GM12878 (cell line): Measurements from ENCODE around the gene SKIDA1. TPM values are rescaled to one million over a fixed set of nuclear protein-coding genes. Genes with fewer than 3 reads are reported as not detected.

Source experiments
- ATAC-seq: fragments of 200-7000 bp; cut with Tn5 transposase; 3 replicates; pipeline ENCODE4 v1.9.1; 2020; ENCODE audit warnings: mild to moderate bottlenecking, moderate library complexity
- BruUV-seq: library from RNA; stranded (reverse); fragments of 400-500 nt; replicated peaks from 2 replicates; lab custom pipeline; 2021; lab: Mats Ljungman, UMichigan
- CTCF ChIA-PET: fragments of 300-600 bp; sonication (Branson Sonifier 250); formaldehyde crosslinking; extraction: SDS; loops from one replicate; lab custom pipeline; 2021; ENCODE audit warnings: inconsistent platforms; lab: Yijun Ruan, JAX
- POLR2A ChIA-PET: fragments of 350-600 bp; formaldehyde crosslinking; extraction: SDS; loops from one replicate; lab custom pipeline; 2021; ENCODE audit warnings: inconsistent platforms; lab: Charles Lee
- RAD21 ChIA-PET: fragments of 300-600 bp; sonication (Branson Sonifier 250); formaldehyde crosslinking; loops from one replicate; lab custom pipeline; 2023; ENCODE audit warnings: antibody characterized with exemption; ENCODE audit not compliant: unreplicated experiment; lab: Charles Lee
- SMC1A ChIA-PET: fragments of 300-600 bp; sonication (Branson Sonifier 250); formaldehyde crosslinking; loops from one replicate; lab custom pipeline; 2023; ENCODE audit not compliant: unreplicated experiment, uncharacterized antibody; lab: Charles Lee
- DNase-seq: peaks from one replicate; pipeline ENCODE4 v3.0.0-alpha.2; 2011; ENCODE audit warnings: low read depth, low spot score
- FAIRE-seq: peaks from 3 replicates; lab custom pipeline; 2011; peaks lifted over from hg19 to GRCh38; lab: Jason Lieb, UNC
- H2AFZ ChIP-seq: 2 replicates; pipeline ENCODE4 v1.6.0; 2011; ENCODE audit warnings: low read depth, low read length, control low read depth; ENCODE audit not compliant: control insufficient read depth
- H3K27ac ChIP-seq: 2 replicates; pipeline ENCODE4 v1.5.1; 2011; ENCODE audit warnings: control low read depth; ENCODE audit not compliant: control insufficient read depth, insufficient read depth
- H3K27me3 ChIP-seq, 2 experiments: replicated peaks in 1 of 2; 2 replicates each; pipeline versions ENCODE4 v1.6.0 to v1.6.1; 2011; ENCODE audit warnings: low read length in 1 of 2; ENCODE audit not compliant: control insufficient read depth in 2 of 2, insufficient read depth in 2 of 2
- H3K36me3 ChIP-seq, 2 experiments: 2 replicates each; pipeline ENCODE4 v1.5.1; 2011; ENCODE audit warnings: low read length in 1 of 2; ENCODE audit not compliant: control insufficient read depth in 2 of 2, insufficient read depth in 2 of 2
- H3K4me1 ChIP-seq: 2 replicates; pipeline ENCODE4 v1.6.1; 2011; ENCODE audit warnings: mild to moderate bottlenecking, low read length, moderate library complexity, mixed read lengths; ENCODE audit not compliant: control insufficient read depth, insufficient read depth
- H3K4me2 ChIP-seq: 2 replicates; pipeline ENCODE4 v1.6.0; 2011; ENCODE audit warnings: control low read depth; ENCODE audit not compliant: control insufficient read depth, insufficient read depth
- H3K4me3 ChIP-seq: fragments of 200-600 bp; sonication (generic); 2 replicates; pipeline ENCODE4 v1.5.1; 2016
- H3K79me2 ChIP-seq: 2 replicates; pipeline ENCODE4 v1.6.0; 2011; ENCODE audit warnings: low read length; ENCODE audit not compliant: control insufficient read depth, insufficient read depth
- H3K9ac ChIP-seq: 2 replicates; pipeline ENCODE4 v1.8.0; 2011; ENCODE audit warnings: low read length, control low read depth, mixed read lengths; ENCODE audit not compliant: control insufficient read depth, insufficient read depth
- H3K9me3 ChIP-seq: replicated peaks from 3 replicates; pipeline ENCODE4 v1.5.1; 2011; ENCODE audit warnings: mild to moderate bottlenecking, low read length; ENCODE audit not compliant: control insufficient read depth, insufficient read depth
- H4K20me1 ChIP-seq: 2 replicates; pipeline ENCODE4 v1.6.0; 2011; ENCODE audit not compliant: control insufficient read depth, insufficient read depth
- BMI1 ChIP-seq: fragments of 450-650 bp; IDR thresholded peaks from 2 replicates; pipeline ENCODE4 v1.6.1; 2016; ENCODE audit warnings: mild to moderate bottlenecking, moderate library complexity, borderline replicate concordance
- EP300 ChIP-seq, 2 experiments: fragments of 150-350 bp in 1 of 2; IDR thresholded peaks; 2 replicates each; pipeline ENCODE4 v1.6.1; 2011 to 2012; ENCODE audit warnings: low read depth in 2 of 2, low read length in 2 of 2, borderline replicate concordance in 1 of 2, improper control_type of control experiment in 1 of 2, inconsistent platforms in 1 of 2; ENCODE audit not compliant: control insufficient read depth in 1 of 2
- MTA2 ChIP-seq: fragments of 450-650 bp; IDR thresholded peaks from 2 replicates; pipeline ENCODE4 v1.6.1; 2016; ENCODE audit warnings: low read depth, mild to moderate bottlenecking, moderate library complexity
- NFXL1 ChIP-seq: fragments of 450-650 bp; IDR thresholded peaks from 2 replicates; pipeline ENCODE4 v1.6.1; 2017; ENCODE audit warnings: antibody characterized with exemption, mild to moderate bottlenecking, borderline replicate concordance
- NRF1 ChIP-seq: conservative IDR thresholded peaks from 2 replicates; pipeline ENCODE4 v1.6.1; 2011; ENCODE audit warnings: mild to moderate bottlenecking, low read depth, low read length, improper control_type of control experiment
- RAD51 ChIP-seq: fragments of 450-650 bp; IDR thresholded peaks from 2 replicates; pipeline ENCODE4 v1.6.1; 2016; ENCODE audit warnings: moderate library complexity, mild to moderate bottlenecking, inconsistent platforms
- SMARCA5 ChIP-seq: fragments of 450-650 bp; IDR thresholded peaks from 2 replicates; pipeline ENCODE4 v1.6.1; 2017; ENCODE audit warnings: mild to moderate bottlenecking
- SRF ChIP-seq, 2 experiments: IDR thresholded peaks; 2 replicates each; pipeline ENCODE4 v1.6.1; 2011; ENCODE audit warnings: low read depth in 2 of 2, low read length in 2 of 2, mild to moderate bottlenecking in 1 of 2, moderate library complexity in 1 of 2
- TAF1 ChIP-seq: IDR thresholded peaks from 2 replicates; pipeline ENCODE4 v1.6.1; 2011; ENCODE audit warnings: mild to moderate bottlenecking, low read depth, low read length, borderline replicate concordance
- YY1 ChIP-seq: IDR thresholded peaks from 2 replicates; pipeline ENCODE4 v1.6.1; 2011; ENCODE audit warnings: low read depth, mild to moderate bottlenecking, low read length
- ZNF207 ChIP-seq: fragments of 450-650 bp; IDR thresholded peaks from 2 replicates; pipeline ENCODE4 v1.6.1; 2014; ENCODE audit warnings: antibody characterized with exemption, mild to moderate bottlenecking, borderline replicate concordance
- WGBS: methylation state at CpG from one replicate; pipeline ENCODE4 v1.1.6; 2016; ENCODE audit warnings: low lambda C conversion rate; ENCODE audit not compliant: insufficient replicate concordance, insufficient coverage; ENCODE audit errors: missing lambda C conversion rate; 5-methylcytosine and 5-hydroxymethylcytosine counted together
- in situ Hi-C: fragments of 300-500 bp; cut with MboI; formaldehyde crosslinking; loops from 9 replicates; pipeline ENCODE4 v1.14.3; 2018; ENCODE audit warnings: mixed read lengths
- intact Hi-C: fragments of 100-400 bp; cut with micrococcal nuclease; formaldehyde crosslinking; loops from one replicate; pipeline ENCODE4 v1.14.2; 2022; ENCODE audit not compliant: unreplicated experiment
- polyA plus RNA-seq, 11 experiments: library from polyadenylated mRNA; depleted of rRNA in 4 of 11; unstranded in 6 of 11; stranded (reverse) in 5 of 11; fragments of >200 nt; fragmentation: Nextera tagmentation in 4 of 11; fragmentation: Illumina TruSeq in 1 of 11; extraction: Ambion mirVana in 4 of 11; extraction: Trizol in 1 of 11; gene quantifications; 1 replicate in 1 of 11; 2 replicates in 10 of 11; pipeline versions ENCODE4 v1.2.1 to v1.2.3, GENCODE V29; 2011 to 2016; ENCODE audit warnings: inconsistent platforms in 2 of 11, missing spikeins in 2 of 11, low read depth in 1 of 11
- total RNA-seq, 4 experiments: library from RNA; depleted of rRNA in 3 of 4; stranded (reverse); fragments of >200 nt in 3 of 4; fragmentation: Illumina TruSeq in 1 of 4; extraction: Trizol in 1 of 4; gene quantifications; 2 replicates each; pipeline versions ENCODE4 v1.2.1 to v1.2.3, GENCODE V29; 2013 to 2021
- TF ChIP-seq, protein P1 (sequence below): IDR thresholded peaks from 2 replicates; pipeline ENCODE4 v1.6.1; 2011; ENCODE audit warnings: borderline replicate concordance, low read depth, mild to moderate bottlenecking, moderate library complexity, mixed read lengths, low read length; ENCODE audit not compliant: insufficient read depth; ENCODE audit errors: extremely low read length

The SKIDA1 gene
- total and polyA plus RNA-seq, 10 of the 15 experiments (the other 5 are each of a cell fraction or from before 2014, with no cell fraction given), result 0.05 to 0.90 (median 0.28) TPM

DNA sequence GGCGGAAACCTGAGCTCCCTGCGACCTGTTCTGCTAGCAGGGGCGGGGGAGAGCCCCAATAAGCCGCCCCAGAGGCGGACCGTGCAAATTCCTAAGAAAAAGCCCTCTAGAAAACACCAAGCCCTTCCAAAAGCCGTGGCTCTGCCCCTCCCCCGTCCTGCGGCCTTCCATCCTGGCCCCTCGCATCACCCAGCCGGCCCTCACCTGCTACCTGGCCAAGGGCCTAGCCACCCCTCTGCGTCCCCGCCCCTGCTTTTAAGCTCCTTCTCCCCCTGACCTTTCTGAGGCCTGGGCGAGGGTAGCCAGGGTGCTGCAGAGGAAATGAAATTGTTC is 24.9 kb downstream of the SKIDA1 start:
- Histone ChIP-seq H3K79me2 (no peaks in the 10 kb centered on the region), H3K4me3 (no peak overlapping the region), H3K27ac (no peak overlapping the region), H4K20me1 (no peaks in the 10 kb centered on the region), H3K9ac (no peak overlapping the region), H3K4me1 (peaks cover 13% of the 10 kb centered on the region), H3K4me2 (peak overlapping the region; percentile 67), H2AFZ (no peak overlapping the region), H3K9me3 (no peaks in the 10 kb centered on the region), H3K36me3 (no peaks in the 10 kb centered on the region), H3K27me3 (peaks cover 5 to 23% of the 10 kb centered on the region in 2 experiments)
- CTCF ChIA-PET, result no interaction called here
- intact Hi-C loops (no loop called here), in situ Hi-C loops (no loop called here)
- ATAC-seq (no peak), FAIRE-seq (no peak), DNase-seq (no peak)
- SMC1A ChIA-PET, result no interaction called here
- POLR2A ChIA-PET, result no interaction called here
- RAD21 ChIA-PET, result no interaction called here
- no TSS peak for BruUV-seq
- no peak for TF ChIP-seq EP300 (IDR thresholded peaks at IDR 0.05; ENCODE audit: borderline replicate concordance in 1 of 2, control insufficient read depth in 1 of 2, low read depth in 2 of 2, low read length in 2 of 2)
- TF ChIP-seq ZNF207, result no peak
- no peak for TF ChIP-seq NFXL1
- TF ChIP-seq MTA2, result no peak
- no peak for TF ChIP-seq YY1
- TF ChIP-seq BMI1, result no peak
- TF ChIP-seq NRF1, result no peak
- TF ChIP-seq, protein P1, sequence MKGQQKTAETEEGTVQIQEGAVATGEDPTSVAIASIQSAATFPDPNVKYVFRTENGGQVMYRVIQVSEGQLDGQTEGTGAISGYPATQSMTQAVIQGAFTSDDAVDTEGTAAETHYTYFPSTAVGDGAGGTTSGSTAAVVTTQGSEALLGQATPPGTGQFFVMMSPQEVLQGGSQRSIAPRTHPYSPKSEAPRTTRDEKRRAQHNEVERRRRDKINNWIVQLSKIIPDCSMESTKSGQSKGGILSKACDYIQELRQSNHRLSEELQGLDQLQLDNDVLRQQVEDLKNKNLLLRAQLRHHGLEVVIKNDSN, result no peak
- TF ChIP-seq RAD51, result no peak
- TF ChIP-seq SRF (IDR thresholded peaks at IDR 0.05; ENCODE audit: low read depth in 2 of 2, low read length in 2 of 2), result no peak
- no peak for TF ChIP-seq TAF1
- TF ChIP-seq SMARCA5, result no peak
- WGBS, result 44% methylated on average over 11 of the region's 14 CpGs
